ENCODE measurements around the gene SOX8. TPM values are rescaled to one million over a fixed set of nuclear protein-coding genes. Genes with fewer than 3 reads are reported as not detected.

Gene SOX8
- total and polyA plus RNA-seq, 10 of the 15 experiments (the other 5 are each of a cell fraction or from before 2014, with no cell fraction given), result not detected

DNA sequence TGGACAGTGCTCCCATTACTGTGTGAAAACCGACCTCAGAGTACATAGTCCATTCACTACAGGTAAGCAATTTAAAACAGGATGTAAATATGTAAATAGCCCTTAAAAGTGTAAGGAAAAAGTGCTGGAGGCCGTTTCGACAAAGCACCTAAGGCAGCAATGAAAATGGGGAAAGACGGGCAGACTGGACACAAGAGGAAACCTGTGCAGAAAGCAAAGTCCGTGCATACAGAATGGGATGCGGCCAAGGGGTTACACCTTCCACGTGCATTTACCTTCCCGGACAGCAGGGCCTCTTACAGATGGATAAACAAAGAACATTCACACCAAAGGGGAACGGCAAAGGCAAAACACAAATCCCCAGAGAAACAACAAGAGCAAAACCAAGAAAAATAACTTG is 42.8 kb upstream of the SOX8 start:
- FAIRE-seq, result no peak
- no peaks in the 10 kb centered on the region for H3K4me1 ChIP-seq (ENCODE audit: control insufficient read depth, insufficient read depth, low read length)
- no peak overlapping the region for H3K27ac ChIP-seq (ENCODE audit: control insufficient read depth, insufficient read depth)
- POLR2A ChIA-PET, result no interaction called here
- intact Hi-C loops (cut with micrococcal nuclease; ENCODE audit: unreplicated experiment) (no loop called here), in situ Hi-C loops (cut with MboI) (no loop called here)
- no peaks in the 10 kb centered on the region for H3K27me3 ChIP-seq (replicated peaks in 1 of 2; ENCODE audit: control insufficient read depth in 2 of 2, insufficient read depth in 2 of 2, low read length in 1 of 2)
- CTCF ChIA-PET, result no interaction called here
- no peak for ATAC-seq
- no peaks in the 10 kb centered on the region for H3K36me3 ChIP-seq (ENCODE audit: control insufficient read depth in 2 of 2, insufficient read depth in 2 of 2, low read length in 1 of 2)
- RAD21 ChIA-PET (ENCODE audit: unreplicated experiment), result no interaction called here
- TF ChIP-seq TCF12 (IDR thresholded peaks at IDR 0.05; ENCODE audit: low read depth, low read length) (no peak), HDAC2 (IDR thresholded peaks at IDR 0.05) (no peak), RCOR1 (conservative IDR thresholded peaks at IDR 0.05; ENCODE audit: low read depth, low read length) (no peak), YY1 (IDR thresholded peaks at IDR 0.05; ENCODE audit: low read depth, low read length) (no peak), NFXL1 (IDR thresholded peaks at IDR 0.05; ENCODE audit: borderline replicate concordance) (no peak), NRF1 (conservative IDR thresholded peaks at IDR 0.05; ENCODE audit: low read depth, low read length) (no peak), GABPA (IDR thresholded peaks at IDR 0.05; ENCODE audit: low read depth) (no peak), BMI1 (IDR thresholded peaks at IDR 0.05; ENCODE audit: borderline replicate concordance) (no peak), MXI1 (IDR thresholded peaks at IDR 0.05; ENCODE audit: low read depth, low read length) (no peak), IKZF2 (IDR thresholded peaks at IDR 0.05) (no peak), STAT3 (IDR thresholded peaks at IDR 0.05; ENCODE audit: low read depth, low read length) (no peak), LARP7 (IDR thresholded peaks at IDR 0.05) (no peak), MYB (IDR thresholded peaks at IDR 0.05; ENCODE audit: borderline replicate concordance, low read depth, low read length) (no peak)
- TF ChIP-seq, protein P1, sequence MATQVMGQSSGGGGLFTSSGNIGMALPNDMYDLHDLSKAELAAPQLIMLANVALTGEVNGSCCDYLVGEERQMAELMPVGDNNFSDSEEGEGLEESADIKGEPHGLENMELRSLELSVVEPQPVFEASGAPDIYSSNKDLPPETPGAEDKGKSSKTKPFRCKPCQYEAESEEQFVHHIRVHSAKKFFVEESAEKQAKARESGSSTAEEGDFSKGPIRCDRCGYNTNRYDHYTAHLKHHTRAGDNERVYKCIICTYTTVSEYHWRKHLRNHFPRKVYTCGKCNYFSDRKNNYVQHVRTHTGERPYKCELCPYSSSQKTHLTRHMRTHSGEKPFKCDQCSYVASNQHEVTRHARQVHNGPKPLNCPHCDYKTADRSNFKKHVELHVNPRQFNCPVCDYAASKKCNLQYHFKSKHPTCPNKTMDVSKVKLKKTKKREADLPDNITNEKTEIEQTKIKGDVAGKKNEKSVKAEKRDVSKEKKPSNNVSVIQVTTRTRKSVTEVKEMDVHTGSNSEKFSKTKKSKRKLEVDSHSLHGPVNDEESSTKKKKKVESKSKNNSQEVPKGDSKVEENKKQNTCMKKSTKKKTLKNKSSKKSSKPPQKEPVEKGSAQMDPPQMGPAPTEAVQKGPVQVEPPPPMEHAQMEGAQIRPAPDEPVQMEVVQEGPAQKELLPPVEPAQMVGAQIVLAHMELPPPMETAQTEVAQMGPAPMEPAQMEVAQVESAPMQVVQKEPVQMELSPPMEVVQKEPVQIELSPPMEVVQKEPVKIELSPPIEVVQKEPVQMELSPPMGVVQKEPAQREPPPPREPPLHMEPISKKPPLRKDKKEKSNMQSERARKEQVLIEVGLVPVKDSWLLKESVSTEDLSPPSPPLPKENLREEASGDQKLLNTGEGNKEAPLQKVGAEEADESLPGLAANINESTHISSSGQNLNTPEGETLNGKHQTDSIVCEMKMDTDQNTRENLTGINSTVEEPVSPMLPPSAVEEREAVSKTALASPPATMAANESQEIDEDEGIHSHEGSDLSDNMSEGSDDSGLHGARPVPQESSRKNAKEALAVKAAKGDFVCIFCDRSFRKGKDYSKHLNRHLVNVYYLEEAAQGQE (IDR thresholded peaks at IDR 0.05; ENCODE audit: low read depth, low read length), result no peak
- TF ChIP-seq, protein P2, sequence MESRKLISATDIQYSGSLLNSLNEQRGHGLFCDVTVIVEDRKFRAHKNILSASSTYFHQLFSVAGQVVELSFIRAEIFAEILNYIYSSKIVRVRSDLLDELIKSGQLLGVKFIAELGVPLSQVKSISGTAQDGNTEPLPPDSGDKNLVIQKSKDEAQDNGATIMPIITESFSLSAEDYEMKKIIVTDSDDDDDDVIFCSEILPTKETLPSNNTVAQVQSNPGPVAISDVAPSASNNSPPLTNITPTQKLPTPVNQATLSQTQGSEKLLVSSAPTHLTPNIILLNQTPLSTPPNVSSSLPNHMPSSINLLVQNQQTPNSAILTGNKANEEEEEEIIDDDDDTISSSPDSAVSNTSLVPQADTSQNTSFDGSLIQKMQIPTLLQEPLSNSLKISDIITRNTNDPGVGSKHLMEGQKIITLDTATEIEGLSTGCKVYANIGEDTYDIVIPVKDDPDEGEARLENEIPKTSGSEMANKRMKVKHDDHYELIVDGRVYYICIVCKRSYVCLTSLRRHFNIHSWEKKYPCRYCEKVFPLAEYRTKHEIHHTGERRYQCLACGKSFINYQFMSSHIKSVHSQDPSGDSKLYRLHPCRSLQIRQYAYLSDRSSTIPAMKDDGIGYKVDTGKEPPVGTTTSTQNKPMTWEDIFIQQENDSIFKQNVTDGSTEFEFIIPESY (IDR thresholded peaks at IDR 0.05), result no peak
- BruUV-seq (replicated peaks), result no TSS peak
- H4K20me1 ChIP-seq (ENCODE audit: control insufficient read depth, insufficient read depth), result no peaks in the 10 kb centered on the region
- no peak overlapping the region for H3K4me3 ChIP-seq
- no peaks in the 10 kb centered on the region for H3K79me2 ChIP-seq (ENCODE audit: control insufficient read depth, insufficient read depth, low read length)
- no peak overlapping the region for H2AFZ ChIP-seq (ENCODE audit: control insufficient read depth, low read depth, low read length)
- 44% methylated on average over 9 of the region's 9 CpGs for WGBS (ENCODE audit: insufficient coverage, insufficient replicate concordance, low lambda C conversion rate, missing lambda C conversion rate)
- DNase-seq (ENCODE audit: low read depth, low spot score), result no peak
- H3K9me3 ChIP-seq (replicated peaks; ENCODE audit: control insufficient read depth, insufficient read depth, low read length), result peaks cover 2% of the 10 kb centered on the region; the same call in 2 of the 3 replicates
- no peak overlapping the region for H3K4me2 ChIP-seq (ENCODE audit: control insufficient read depth, insufficient read depth)
- H3K9ac ChIP-seq (ENCODE audit: control insufficient read depth, insufficient read depth, low read length), result no peak overlapping the region
- SMC1A ChIA-PET (ENCODE audit: uncharacterized antibody, unreplicated experiment), result no interaction called here

Data from GM12878 (cell line).